Activated CD8-positive, alpha-beta memory T cell treated with anti-CD3 and anti-CD28 coated beads for 4 hours (primary cell): ENCODE measurements around the gene GNPAT.

ENCODE experiments used
- DNase-seq, 2 donors: peaks; one replicate each; pipeline ENCODE4 v3.0.0-alpha.2; 2020; ENCODE audit warnings: low read depth in 2 of 2

GNPAT gene

DNA sequence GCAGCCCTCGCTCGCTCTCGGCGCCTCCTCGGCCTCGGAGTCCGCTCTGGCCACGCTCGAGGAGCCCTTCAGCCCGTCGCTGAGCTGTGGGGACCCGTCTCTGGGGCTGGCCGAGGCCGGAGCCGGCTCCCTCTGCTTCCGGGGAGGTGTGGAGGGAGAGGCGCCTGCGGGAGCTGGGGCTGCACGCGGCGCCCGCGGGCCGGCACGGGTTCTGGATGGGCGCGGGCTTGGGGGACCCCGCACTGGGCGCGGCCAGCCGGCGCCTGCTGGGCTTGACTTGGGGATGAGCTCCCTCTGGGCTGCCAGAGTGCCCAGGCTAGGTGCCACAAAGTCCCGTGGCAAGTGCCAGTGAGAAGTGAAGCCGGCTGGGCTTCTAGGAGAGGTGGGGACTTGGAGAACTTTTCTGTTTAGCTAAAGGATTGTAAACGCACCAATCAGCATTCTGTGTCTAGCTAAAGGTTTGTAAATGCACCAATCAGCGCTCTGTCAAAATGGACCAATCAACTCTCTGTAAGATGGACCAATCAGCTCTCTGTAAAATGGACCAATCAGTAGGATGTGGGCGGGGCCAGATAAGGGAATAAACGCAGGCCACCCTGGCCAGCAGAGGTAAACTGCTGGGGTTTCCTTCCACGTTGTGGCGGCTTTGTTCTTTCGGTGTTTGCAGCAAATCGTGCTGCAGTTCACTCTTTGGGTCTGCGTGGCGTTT lies 76.4 kb downstream of the GNPAT start:
- no peak for DNase-seq

- DNase-seq, result no peak
Observed at GRCh38 chr1:231318015-231318355, 77.0 kb downstream of the GNPAT start.

DNA sequence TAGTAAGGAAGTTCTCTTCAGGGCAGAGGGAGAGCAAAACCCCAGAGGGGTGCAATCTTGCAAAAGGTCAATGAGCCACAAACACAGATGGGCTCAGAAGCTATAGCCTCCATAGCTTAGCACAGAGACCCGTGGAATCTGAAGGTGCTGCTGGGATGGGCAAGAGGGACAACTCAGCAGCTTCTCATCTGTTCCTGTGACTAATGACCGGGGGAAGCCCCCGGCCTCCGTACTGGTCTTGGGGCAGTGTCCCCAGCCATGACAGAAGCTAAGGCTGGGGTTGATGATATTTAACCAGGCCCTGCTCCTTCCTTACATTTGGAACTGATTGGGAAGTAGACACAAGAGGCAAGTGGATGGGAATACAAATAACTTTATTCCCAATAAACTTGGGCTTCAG lies 77.6 kb downstream of the GNPAT start:
- DNase-seq, result no peak

DNA sequence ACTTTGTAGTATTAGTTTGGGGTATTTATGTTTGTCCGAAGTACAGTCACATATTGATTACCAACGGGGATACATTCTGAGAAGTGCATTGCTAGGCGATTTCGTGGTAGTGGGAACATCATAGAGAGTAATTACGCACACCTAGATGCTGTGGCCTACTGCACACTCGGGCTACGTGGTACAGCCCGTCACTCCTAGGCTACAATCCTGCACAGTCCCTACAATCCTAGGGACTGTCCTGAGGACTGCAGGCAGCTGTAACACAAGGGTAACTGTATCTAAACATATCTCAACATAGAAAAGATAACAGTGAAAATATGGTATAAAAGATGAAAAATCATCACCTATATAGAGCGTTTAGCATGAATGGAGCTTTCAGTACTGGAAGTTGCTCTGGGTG lies 78.1 kb downstream of the GNPAT start:
- DNase-seq, result no peak

GRCh38 chr1:231322880-231323530 lies 82.0 kb downstream of the GNPAT start:
- no peak for DNase-seq

DNA sequence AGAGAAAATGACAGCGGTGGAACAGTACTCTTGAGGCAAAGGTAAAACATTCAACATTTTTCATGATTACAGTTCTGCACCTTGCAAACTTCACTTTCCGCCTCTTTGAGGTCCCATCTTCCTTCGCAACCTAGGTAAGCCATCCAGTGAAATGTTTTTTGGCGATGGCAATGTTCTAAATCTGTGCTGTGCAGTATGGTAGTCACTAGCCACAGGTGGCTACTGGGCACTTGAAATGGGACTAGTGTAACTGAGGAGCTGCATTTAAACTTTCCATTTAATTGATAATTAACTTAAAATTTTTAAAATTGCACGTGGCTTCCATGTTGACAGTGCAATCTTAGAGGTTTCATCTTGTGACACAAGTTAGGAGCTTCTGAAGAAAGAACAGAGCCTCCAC lies 83.6 kb downstream of the GNPAT start:
- no peak for DNase-seq

GRCh38 chr1:231326248-231326647 lies 85.2 kb downstream of the GNPAT start:
- no peak for DNase-seq
